Measurements from ENCODE around the gene KANK2.

Gene KANK2

GRCh38 chr19:11225172-11225571 lies 27.8 kb upstream of the KANK2 start:
- DNase-seq = no peak

DNA sequence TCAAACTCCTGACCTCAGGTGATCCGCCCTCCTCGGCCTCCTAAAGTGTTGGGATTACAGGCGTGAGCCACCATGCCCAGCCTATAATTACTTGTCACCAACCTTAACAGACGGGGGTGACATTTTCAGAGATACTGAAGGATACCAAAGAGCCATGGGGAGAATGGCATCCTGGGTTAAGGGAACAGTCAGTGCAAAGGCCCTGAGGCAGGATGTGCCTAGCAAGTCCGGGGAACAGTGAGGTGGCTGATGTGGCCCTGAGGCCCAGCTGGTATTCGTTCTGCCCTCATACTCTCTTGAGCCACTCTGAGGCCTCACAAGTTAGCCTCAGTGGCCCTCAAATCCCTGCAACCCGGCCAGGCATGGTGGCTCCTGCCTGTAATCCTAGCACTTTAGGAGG lies 27.1 kb upstream of the KANK2 start:
- DNase-seq = no peak

DNA sequence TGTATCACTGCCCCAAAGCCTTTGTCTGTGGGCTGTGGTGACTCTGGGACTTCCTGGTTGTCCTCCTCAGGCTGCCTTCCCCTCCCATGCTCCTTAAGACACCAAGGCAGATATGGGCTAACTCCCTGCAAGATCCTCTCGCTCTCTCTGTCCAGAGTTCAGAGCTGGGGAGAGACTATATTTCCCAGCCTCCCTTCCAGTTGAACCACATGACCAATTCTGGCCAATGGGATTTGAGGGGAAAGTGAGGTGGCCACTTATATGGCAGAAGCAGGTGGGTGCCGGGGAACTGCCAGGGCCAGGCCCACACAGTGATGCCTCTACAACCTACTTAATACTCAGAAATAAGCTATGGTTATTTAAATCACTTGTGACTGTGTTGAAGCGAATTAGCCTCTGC lies 25.9 kb upstream of the KANK2 start:
- DNase-seq = no peak

DNA sequence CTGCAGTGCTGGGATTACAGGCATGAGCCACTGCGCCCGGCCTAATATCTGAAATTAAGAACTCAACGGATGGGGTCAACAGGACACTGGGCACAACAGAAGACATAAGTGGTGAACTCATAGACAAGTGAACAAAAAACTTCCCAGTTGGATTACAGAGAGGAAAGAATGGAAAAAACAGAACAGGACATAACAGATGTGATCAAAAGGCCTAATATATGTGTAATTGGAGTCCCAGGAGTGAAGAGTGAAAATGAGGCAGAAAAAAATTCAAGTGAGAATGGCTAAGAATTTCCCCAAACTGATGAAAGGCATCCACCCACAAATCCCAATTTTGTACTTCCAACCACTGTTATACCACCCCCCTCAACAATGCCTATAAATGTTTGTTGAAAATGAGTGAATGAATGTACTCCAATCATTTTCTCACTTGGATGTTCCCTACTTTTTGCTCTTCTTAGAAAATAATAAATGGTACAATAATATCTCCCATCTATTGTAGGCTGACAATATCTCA lies 23.8 kb upstream of the KANK2 start:
- DNase-seq = no peak

- DNase-seq = no peak
Measured at GRCh38 chr19:11214387-11214786, 17.0 kb upstream of the KANK2 start.

DNA sequence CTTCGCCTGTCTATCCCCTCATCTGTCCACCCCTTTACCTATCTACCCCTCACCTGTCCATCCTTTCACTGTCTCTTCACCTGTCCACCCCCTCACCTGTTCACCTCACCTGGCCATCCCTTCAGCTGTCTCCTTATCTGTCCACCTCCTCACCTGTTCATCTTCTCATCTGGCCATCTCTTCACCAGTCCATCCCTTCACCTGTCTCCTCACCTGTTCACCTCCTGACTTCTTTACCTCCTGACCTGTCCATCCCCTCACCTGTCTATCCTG lies 13.2 kb upstream of the KANK2 start:
- DNase-seq = no peak

GRCh38 chr19:11209839-11210655 lies 12.7 kb upstream of the KANK2 start:
- no peak for DNase-seq

- peak; percentile 19 for DNase-seq
Measured at GRCh38 chr19:11208561-11209471, 11.5 kb upstream of the KANK2 start.

DNA sequence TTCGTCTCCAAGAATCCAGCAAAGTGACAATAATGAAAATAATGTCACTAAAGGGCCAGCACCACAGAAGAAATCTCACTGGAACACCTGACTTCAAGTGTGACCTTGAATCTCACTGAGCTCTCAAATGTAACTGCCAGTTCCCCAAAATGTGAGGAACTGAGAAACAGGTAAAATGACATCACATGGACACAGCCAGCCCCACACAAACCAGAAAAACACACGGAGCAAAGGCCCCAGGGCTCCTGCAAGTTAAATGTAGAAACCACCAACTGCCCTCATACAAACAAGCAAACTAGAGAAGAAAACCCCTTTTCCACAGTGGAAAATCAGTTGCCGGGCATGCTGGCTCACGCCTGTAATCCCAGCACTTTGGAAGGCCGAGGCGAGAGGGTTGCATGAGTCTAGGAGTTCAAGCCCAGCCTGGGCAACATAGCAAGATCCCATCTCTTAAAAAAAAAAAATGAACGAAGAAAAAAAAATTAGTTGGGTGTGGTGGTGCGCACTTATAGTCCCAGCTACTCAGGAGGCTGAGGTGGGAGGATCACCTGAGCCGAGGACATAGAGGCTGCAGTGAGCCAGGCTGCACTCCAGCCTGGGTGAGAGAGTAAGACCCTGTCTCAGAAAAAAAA lies 8.7 kb upstream of the KANK2 start:
- no peak for DNase-seq

DNA sequence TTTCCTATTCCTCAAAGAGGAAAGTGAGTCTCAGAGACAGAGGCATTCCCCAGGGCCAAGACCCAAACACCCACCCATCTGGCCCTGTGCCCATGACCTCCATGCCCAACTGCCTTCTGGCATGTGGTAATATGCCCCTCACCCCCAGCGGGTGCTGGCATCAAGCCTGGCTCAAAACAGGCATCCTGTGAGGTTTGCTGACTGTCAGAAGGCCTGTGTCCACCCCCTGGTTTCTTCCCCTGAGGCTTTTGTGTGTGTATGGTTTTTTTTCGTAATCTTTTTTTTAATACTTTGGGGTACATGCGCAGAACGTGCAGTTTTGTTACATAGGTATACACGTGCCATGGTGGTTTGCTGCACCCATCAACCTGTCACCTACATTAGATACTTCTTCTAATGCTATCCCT lies 7.6 kb upstream of the KANK2 start:
- DNase-seq = no peak

DNA sequence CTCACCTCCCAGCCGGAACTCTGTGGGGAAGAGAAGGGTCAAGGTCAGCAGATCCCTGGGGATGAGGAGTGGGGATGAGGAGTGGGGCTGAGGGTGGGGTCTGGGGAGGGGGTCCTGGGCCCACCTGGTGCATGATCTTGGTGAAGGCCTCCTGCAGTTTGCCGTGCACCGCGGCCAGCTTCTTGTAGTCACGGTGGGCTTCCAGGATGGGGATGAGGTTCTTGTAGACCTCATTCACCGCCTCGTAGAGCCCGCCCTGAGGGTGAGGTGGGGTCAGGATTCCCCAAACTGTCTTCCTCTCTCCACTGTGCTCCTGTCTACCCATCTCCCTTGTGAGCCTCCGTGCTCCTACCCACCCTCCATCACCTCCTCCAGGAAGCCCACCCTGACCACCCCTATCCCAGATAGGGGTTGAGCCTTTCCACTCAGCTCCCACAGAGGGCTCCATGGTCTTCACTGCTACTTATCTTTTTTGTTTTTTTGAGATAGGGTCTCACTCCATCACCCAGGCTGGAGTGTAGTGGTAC lies 6.8 kb upstream of the KANK2 start:
- no peak for DNase-seq

- peak; percentile 64 for DNase-seq
Measured at GRCh38 chr19:11203194-11204075, 6.1 kb upstream of the KANK2 start.

DNA sequence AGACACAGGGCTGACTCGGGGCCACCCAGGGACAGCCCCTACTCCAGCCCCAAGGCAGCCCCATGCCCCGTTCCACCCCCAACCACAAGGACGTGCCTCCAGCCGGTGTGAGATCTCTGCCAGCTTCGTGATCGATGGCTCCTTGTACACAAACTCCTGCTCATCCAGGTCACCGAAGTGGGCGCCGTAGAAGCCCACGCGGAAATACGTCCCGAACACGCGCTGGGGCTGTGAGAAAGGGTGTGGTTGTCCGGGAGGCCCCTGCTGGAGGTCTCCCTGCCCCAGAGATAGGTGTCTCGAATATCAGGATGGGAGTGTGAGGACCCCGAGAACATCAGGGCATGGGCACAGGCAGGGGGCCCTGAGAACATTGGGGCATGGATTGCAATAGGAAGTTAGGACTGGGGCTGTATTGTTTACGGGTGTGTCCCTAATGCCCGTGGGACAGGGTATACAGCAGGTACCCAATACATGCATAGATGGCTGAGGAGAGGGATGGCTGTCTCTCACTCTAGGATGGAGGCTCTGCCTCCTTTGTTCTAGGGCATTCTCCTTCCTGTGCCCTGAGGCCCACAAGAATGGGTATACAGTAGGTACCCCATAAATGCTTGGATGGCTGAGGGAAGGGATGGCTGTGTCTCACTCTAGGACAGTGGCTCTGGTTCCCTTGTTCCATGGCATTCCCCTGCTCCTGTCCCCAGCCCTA lies 5.3 kb upstream of the KANK2 start:
- no peak for DNase-seq

DNA sequence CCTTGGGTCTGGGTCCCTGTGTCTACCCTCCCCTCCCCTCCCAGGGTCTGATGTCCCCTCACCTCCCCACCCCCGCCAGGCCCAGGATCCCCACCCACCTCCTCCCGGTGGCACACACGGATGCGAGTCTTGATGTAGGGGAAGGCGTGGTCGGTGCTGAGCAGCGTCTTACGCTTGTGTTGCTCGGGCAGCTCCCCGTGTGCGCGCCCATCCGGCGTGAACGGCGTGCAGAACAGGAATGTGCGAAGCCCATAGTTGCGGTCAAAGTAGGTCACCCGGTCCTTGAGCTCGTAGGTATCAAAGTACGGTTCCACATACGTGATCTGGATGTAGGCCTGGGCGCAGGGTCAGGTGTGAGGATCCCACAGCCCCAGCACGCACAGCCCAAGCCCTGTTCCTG lies 4.4 kb upstream of the KANK2 start:
- no peak for DNase-seq

DNA sequence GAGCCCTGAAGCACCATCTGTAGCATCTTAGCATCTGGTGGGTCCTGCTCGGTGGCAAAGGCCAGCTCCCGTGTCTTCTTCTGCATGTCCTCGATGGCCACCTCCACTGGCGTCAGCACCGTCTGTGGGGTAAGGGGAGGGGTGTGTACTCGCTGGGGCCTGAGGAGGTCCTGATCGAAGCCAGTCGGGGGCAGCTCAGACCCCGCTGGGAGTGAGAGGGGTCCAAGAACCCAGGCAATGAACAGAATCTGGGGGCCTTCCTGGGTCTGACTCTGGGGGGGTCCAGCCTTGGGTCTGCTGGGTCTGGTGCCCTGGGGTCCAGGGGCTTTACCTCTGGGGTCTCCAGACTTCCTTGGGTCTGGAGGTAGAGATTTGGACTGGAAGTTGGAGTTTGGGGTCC lies 3.6 kb upstream of the KANK2 start:
- DNase-seq = no peak

GRCh38 chr19:11200015-11200574 lies 2.8 kb upstream of the KANK2 start:
- no peak for DNase-seq

GRCh38 chr19:11199517-11199916 lies 2.2 kb upstream of the KANK2 start:
- no peak for DNase-seq

- DNase-seq = no peak
Measured at GRCh38 chr19:11198769-11199424, 1.6 kb upstream of the KANK2 start.

- no peak for DNase-seq
Measured at GRCh38 chr19:11198175-11198534, 810 bp upstream of the KANK2 start.

- peak; percentile 28 for DNase-seq
Measured at GRCh38 chr19:11196406-11197287, 698 bp downstream of the KANK2 start.

Measured in NCI-H82 (cell line).